Caco-2 (cell line): ENCODE results near the gene COL5A1. TPM values are rescaled to one million over a fixed set of nuclear protein-coding genes. Genes with fewer than 3 reads are reported as not detected.

Experiments
- BruUV-seq: library from RNA; stranded (reverse); fragments of 400-500 nt; replicated peaks from 2 replicates; lab custom pipeline; 2021; lab: Mats Ljungman, UMichigan
- CTCF ChIA-PET: fragments of 300-600 bp; sonication (Branson Sonifier 250); formaldehyde crosslinking; loops from one replicate; lab custom pipeline; 2022; ENCODE audit warnings: antibody characterized with exemption; lab: Charles Lee
- POLR2A ChIA-PET: fragments of 300-600 bp; sonication (Branson Sonifier 250); formaldehyde crosslinking; loops from one replicate; lab custom pipeline; 2022; ENCODE audit warnings: antibody characterized with exemption; lab: Charles Lee
- DNase-seq, 2 experiments: peaks; one replicate each; pipeline versions ENCODE4 v3.0.0 to v3.0.0-alpha.2; 2020 to 2022
- H3K27me3 ChIP-seq: replicated peaks from 2 replicates; pipeline ENCODE4 v1.6.0; 2011; ENCODE audit warnings: low read length; ENCODE audit not compliant: control insufficient read depth, insufficient read depth
- H3K36me3 ChIP-seq: 2 replicates; pipeline ENCODE4 v1.5.1; 2011; ENCODE audit warnings: low read length; ENCODE audit not compliant: control insufficient read depth, insufficient read depth
- H3K4me1 ChIP-seq: fragments of 250-450 bp; sonication (Bioruptor Pico); 2 replicates; pipeline ENCODE4 v1.5.1; 2020; ENCODE audit warnings: mild to moderate bottlenecking
- H3K4me3 ChIP-seq: 2 replicates; pipeline ENCODE4 v1.5.1; 2011; ENCODE audit warnings: low read depth, mild to moderate bottlenecking, control low read depth, low read length
- H3K9me3 ChIP-seq: fragments of 250-450 bp; sonication (Bioruptor Pico); 2 replicates; pipeline ENCODE4 v1.5.1; 2020; ENCODE audit warnings: mild to moderate bottlenecking, moderate library complexity
- H3K27ac Mint-ChIP-seq: one replicate; pipeline ENCODE4 v1.8.0; 2022; ENCODE audit warnings: mixed read lengths; ENCODE audit not compliant: unreplicated experiment
- H3K27me3 Mint-ChIP-seq: one replicate; pipeline ENCODE4 v1.8.0; 2022; ENCODE audit warnings: mixed read lengths; ENCODE audit not compliant: insufficient read depth, unreplicated experiment
- H3K36me3 Mint-ChIP-seq: one replicate; pipeline ENCODE4 v1.8.0; 2022; ENCODE audit warnings: mild to moderate bottlenecking, mixed read lengths; ENCODE audit not compliant: insufficient read depth, unreplicated experiment
- H3K4me1 Mint-ChIP-seq: one replicate; pipeline ENCODE4 v1.8.0; 2022; ENCODE audit warnings: low read depth, mixed read lengths; ENCODE audit not compliant: unreplicated experiment
- H3K4me3 Mint-ChIP-seq: one replicate; pipeline ENCODE4 v1.8.0; 2022; ENCODE audit warnings: mild to moderate bottlenecking, moderate library complexity, mixed read lengths; ENCODE audit not compliant: unreplicated experiment
- H3K9me3 Mint-ChIP-seq: one replicate; pipeline ENCODE4 v1.8.0; 2022; ENCODE audit warnings: mixed read lengths; ENCODE audit not compliant: unreplicated experiment
- CTCF ChIP-seq, 2 experiments: fragments of 200-600 bp in 1 of 2; IDR thresholded peaks; 1 replicate in 1 of 2; 2 replicates in 1 of 2; pipeline versions ENCODE4 v1.5.1 to v1.8.0; 2011 to 2022; ENCODE audit warnings: antibody characterized with exemption in 1 of 2, control low read depth in 1 of 2, inconsistent platforms in 1 of 2, low read depth in 1 of 2, low read length in 1 of 2, mild to moderate bottlenecking in 1 of 2, moderate library complexity in 1 of 2; ENCODE audit not compliant: insufficient read depth in 1 of 2, severe bottlenecking in 1 of 2, unreplicated experiment in 1 of 2
- intact Hi-C: fragments of 100-400 bp; cut with micrococcal nuclease; formaldehyde crosslinking; loops from one replicate; pipeline ENCODE4 v1.10.0; 2022; ENCODE audit not compliant: unreplicated experiment
- total RNA-seq: library from RNA; stranded (reverse); gene quantifications from 2 replicates; pipeline ENCODE4 v1.2.3, GENCODE V29; 2022

The COL5A1 gene
- total RNA-seq, 1 experiment from 2014 or later = 4.8 TPM

- no peaks in the 10 kb centered on the region for H3K27me3 ChIP-seq
- H3K4me3 ChIP-seq = no peak overlapping the region
Observed at GRCh38 chr9:134679616-134680392, 38.2 kb downstream of the COL5A1 start.

GRCh38 chr9:134680393-134681060 lies 38.9 kb downstream of the COL5A1 start:
- Histone ChIP-seq H3K4me1 (no peaks in the 10 kb centered on the region), H3K9me3 (no peaks in the 10 kb centered on the region), H3K27me3 (no peaks in the 10 kb centered on the region), H3K4me3 (no peak overlapping the region), H3K36me3 (no peaks in the 10 kb centered on the region)
- Mint-ChIP-seq H3K9me3 (peaks cover 9% of the 10 kb centered on the region), H3K36me3 (no peaks in the 10 kb centered on the region), H3K27me3 (peaks cover 7% of the 10 kb centered on the region), H3K4me3 (no peak overlapping the region), H3K27ac (no peak overlapping the region), H3K4me1 (no peaks in the 10 kb centered on the region)
- no TSS peak for BruUV-seq
- no peak for DNase-seq
- no peak for TF ChIP-seq CTCF (IDR thresholded peaks at IDR 0.05; ENCODE audit: insufficient read depth in 1 of 2, low read depth in 1 of 2, low read length in 1 of 2, severe bottlenecking in 1 of 2, unreplicated experiment in 1 of 2)
- ChIA-PET CTCF (interaction anchor here (0.6 kb wide), 1 partner anchor 581 kb away, joined by 3 read pairs; no protein-coding TSS in a partner anchor), POLR2A (no interaction called here)
- intact Hi-C loops = no loop called here

More at GRCh38 chr9:134679616-134680392, 38.2 kb downstream of the COL5A1 start:
- no peak overlapping the region for H3K27ac Mint-ChIP-seq
- no peaks in the 10 kb centered on the region for H3K4me1 Mint-ChIP-seq
- peaks cover 7% of the 10 kb centered on the region for H3K27me3 Mint-ChIP-seq
- Histone ChIP-seq H3K4me1 (no peaks in the 10 kb centered on the region), H3K9me3 (peaks cover 7% of the 10 kb centered on the region; the same call in 1 of the 2 replicates), H3K36me3 (no peaks in the 10 kb centered on the region)
- H3K9me3 Mint-ChIP-seq = peaks cover 9% of the 10 kb centered on the region
- ChIA-PET POLR2A (no interaction called here), CTCF (interaction anchor here (0.6 to 0.7 kb wide), 2 partner anchors 12 to 580 kb away, joined by 3 to 4 read pairs; no protein-coding TSS in a partner anchor)
- no peak for TF ChIP-seq CTCF (IDR thresholded peaks at IDR 0.05; ENCODE audit: insufficient read depth in 1 of 2, low read depth in 1 of 2, low read length in 1 of 2, severe bottlenecking in 1 of 2, unreplicated experiment in 1 of 2)
- no peak for DNase-seq
- no peak overlapping the region for H3K4me3 Mint-ChIP-seq
- BruUV-seq = no TSS peak
- intact Hi-C loops = no loop called here
- no peaks in the 10 kb centered on the region for H3K36me3 Mint-ChIP-seq

GRCh38 chr9:134681061-134681661 lies 39.6 kb downstream of the COL5A1 start:
- intact Hi-C loops = no loop called here
- Histone ChIP-seq H3K4me3 (no peak overlapping the region), H3K27me3 (no peaks in the 10 kb centered on the region), H3K4me1 (no peaks in the 10 kb centered on the region), H3K9me3 (no peaks in the 10 kb centered on the region), H3K36me3 (no peaks in the 10 kb centered on the region)
- no peak for DNase-seq
- TF ChIP-seq CTCF (IDR thresholded peaks at IDR 0.05; ENCODE audit: insufficient read depth in 1 of 2, low read depth in 1 of 2, low read length in 1 of 2, severe bottlenecking in 1 of 2, unreplicated experiment in 1 of 2) = no peak
- Mint-ChIP-seq H3K4me3 (no peak overlapping the region), H3K36me3 (no peaks in the 10 kb centered on the region), H3K9me3 (peaks cover 9% of the 10 kb centered on the region), H3K27ac (no peak overlapping the region), H3K27me3 (peaks cover 7% of the 10 kb centered on the region), H3K4me1 (no peaks in the 10 kb centered on the region)
- no TSS peak for BruUV-seq
- POLR2A ChIA-PET = no interaction called here
- CTCF ChIA-PET = no interaction called here
